ENCODE results near the gene RASA3. TPM values are rescaled to one million over a fixed set of nuclear protein-coding genes. Genes with fewer than 3 reads are reported as not detected.
"Not testable (repeated sequence)": the region's sequence is repeated elsewhere in the genome, so short reads cannot be mapped to it uniquely, and the experiment has no call there.

RASA3 gene
- total RNA-seq, 1 experiment from 2014 or later, result 9.1 TPM

GRCh38 chr13:114114006-114114640, 18.3 kb downstream of the RASA3 start:
- Histone ChIP-seq H3K36me3 (ENCODE audit: low read depth, low read length) (no peaks in the 10 kb centered on the region), H3K27ac (ENCODE audit: low read length) (no peak overlapping the region), H3K27me3 (ENCODE audit: low read length) (no peaks in the 10 kb centered on the region), H3F3A (ENCODE audit: low read length, unreplicated experiment) (no peaks in the 10 kb centered on the region), H2AFZ (ENCODE audit: low read length) (no peak overlapping the region), H3K4me1 (ENCODE audit: insufficient read depth, low read length) (peaks cover 28% of the 10 kb centered on the region), H3K4me2 (ENCODE audit: low read length) (no peak overlapping the region), H4K20me1 (ENCODE audit: low read length) (no peaks in the 10 kb centered on the region), H3K79me2 (ENCODE audit: low read length) (peaks cover 28% of the 10 kb centered on the region), H3K9me2 (replicated peaks; ENCODE audit: low read length) (no peaks in the 10 kb centered on the region), H3K9ac (ENCODE audit: low read length) (no peak overlapping the region), H3K4me3 (ENCODE audit: low read length) (no peak overlapping the region), H3K9me3 (ENCODE audit: low read length) (no peaks in the 10 kb centered on the region)
- intact Hi-C loops (cut with micrococcal nuclease), result no loop called here
- DNase-seq (no peak), ATAC-seq (no peak)
- BruUV-seq (replicated peaks), result no TSS peak
- TF ChIP-seq CTCF (conservative IDR thresholded peaks at IDR 0.05; ENCODE audit: low read depth, low read length) (no peak), EZH2phosphoT487 (IDR thresholded peaks at IDR 0.05; ENCODE audit: borderline replicate concordance, low read length) (no peak), EZH2 (IDR thresholded peaks at IDR 0.05; ENCODE audit: low read length, unreplicated experiment) (no peak)
- ChIA-PET CTCF (no interaction called here), POLR2A (ENCODE audit: unreplicated experiment) (no interaction called here)

DNA sequence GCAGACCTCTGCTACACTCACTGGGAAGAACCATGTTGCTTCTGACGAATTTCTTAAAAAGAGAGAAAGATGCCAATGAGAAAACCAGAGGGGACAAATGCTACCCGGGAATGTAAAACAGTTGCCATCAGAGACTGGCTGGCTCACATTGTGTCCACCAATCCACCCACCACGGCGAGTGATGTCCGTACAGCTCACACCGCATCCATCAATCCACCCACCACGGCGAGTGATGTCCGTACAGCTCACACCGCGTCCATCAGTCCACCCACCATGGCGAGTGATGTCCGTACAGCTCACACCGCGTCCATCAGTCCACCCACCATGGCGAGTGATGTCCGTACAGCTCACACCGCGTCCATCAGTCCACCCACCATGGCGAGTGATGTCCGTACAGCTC, 19.0 kb downstream of the RASA3 start:
- H3K9me2 ChIP-seq (replicated peaks; ENCODE audit: low read length); H3K27me3 ChIP-seq (ENCODE audit: low read length); H3K36me3 ChIP-seq (ENCODE audit: low read depth, low read length); H3K9ac ChIP-seq (ENCODE audit: low read length); H3K4me2 ChIP-seq (ENCODE audit: low read length); H3F3A ChIP-seq (ENCODE audit: low read length, unreplicated experiment); ATAC-seq; CTCF ChIA-PET; H4K20me1 ChIP-seq (ENCODE audit: low read length); H3K9me3 ChIP-seq (ENCODE audit: low read length); DNase-seq; BruUV-seq (replicated peaks); intact Hi-C loops (cut with micrococcal nuclease); H3K27ac ChIP-seq (ENCODE audit: low read length); H3K4me3 ChIP-seq (ENCODE audit: low read length); H2AFZ ChIP-seq (ENCODE audit: low read length); POLR2A ChIA-PET (ENCODE audit: unreplicated experiment): not testable (repeated sequence)
- Histone ChIP-seq H3K79me2 (ENCODE audit: low read length) (peaks cover 25% of the 10 kb centered on the region), H3K4me1 (ENCODE audit: insufficient read depth, low read length) (peaks cover 21% of the 10 kb centered on the region)

DNA sequence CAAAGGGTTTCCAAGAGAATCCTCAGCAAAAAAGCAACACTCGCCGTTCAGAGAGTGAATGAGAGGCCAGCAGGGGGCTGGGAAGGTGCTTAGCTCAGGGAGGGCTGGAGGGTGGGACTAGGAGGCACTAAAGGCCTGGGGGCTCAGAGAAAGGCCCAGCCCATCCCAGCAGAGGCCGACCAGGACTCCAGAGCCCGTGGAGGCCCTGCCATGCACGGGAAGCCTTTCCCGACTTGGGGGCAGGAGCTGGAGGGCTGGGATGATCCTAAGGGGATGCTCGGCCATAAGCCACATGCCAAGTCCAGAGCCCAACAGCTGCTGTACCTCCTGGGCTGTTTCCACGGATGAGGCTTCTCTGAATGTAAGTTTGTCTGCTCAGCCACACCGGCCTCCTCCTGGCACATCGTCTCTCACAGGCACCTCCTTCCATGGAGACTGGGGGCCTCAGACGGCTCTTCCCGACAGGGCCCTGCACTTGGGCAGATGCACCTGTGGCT, 19.5 kb downstream of the RASA3 start:
- CTCF ChIA-PET, result no interaction called here
- no TSS peak for BruUV-seq (replicated peaks)
- no peaks in the 10 kb centered on the region for H3K9me3 ChIP-seq (ENCODE audit: low read length)
- intact Hi-C loops (cut with micrococcal nuclease), result no loop called here
- DNase-seq (no peak), ATAC-seq (no peak)
- H3K9me2 ChIP-seq (replicated peaks; ENCODE audit: low read length), result no peaks in the 10 kb centered on the region
- no peak overlapping the region for H3K9ac ChIP-seq (ENCODE audit: low read length)
- peaks cover 17% of the 10 kb centered on the region for H3K4me1 ChIP-seq (ENCODE audit: insufficient read depth, low read length)
- H3K4me3 ChIP-seq (ENCODE audit: low read length), result no peak overlapping the region
- peaks cover 20% of the 10 kb centered on the region for H3K79me2 ChIP-seq (ENCODE audit: low read length)
- no peaks in the 10 kb centered on the region for H3K27me3 ChIP-seq (ENCODE audit: low read length)
- no peaks in the 10 kb centered on the region for H3F3A ChIP-seq (ENCODE audit: low read length, unreplicated experiment)
- H4K20me1 ChIP-seq (ENCODE audit: low read length), result no peaks in the 10 kb centered on the region
- no peak overlapping the region for H2AFZ ChIP-seq (ENCODE audit: low read length)
- POLR2A ChIA-PET (ENCODE audit: unreplicated experiment), result interaction anchor here (0.5 kb wide), 1 partner anchor 515 kb away, joined by 4 read pairs; no protein-coding TSS in a partner anchor
- TF ChIP-seq CTCF (conservative IDR thresholded peaks at IDR 0.05; ENCODE audit: low read depth, low read length) (no peak), EZH2phosphoT487 (IDR thresholded peaks at IDR 0.05; ENCODE audit: borderline replicate concordance, low read length) (no peak), EZH2 (IDR thresholded peaks at IDR 0.05; ENCODE audit: low read length, unreplicated experiment) (no peak)
- H3K36me3 ChIP-seq (ENCODE audit: low read depth, low read length), result no peaks in the 10 kb centered on the region
- no peak overlapping the region for H3K4me2 ChIP-seq (ENCODE audit: low read length)
- no peak overlapping the region for H3K27ac ChIP-seq (ENCODE audit: low read length)
